OCI-LY1 (cell line): ENCODE measurements around the gene SAYSD1.

Experiments
- H2AFZ ChIP-seq: fragments of 200-600 bp; sonication (generic), shearing (Covaris generic); 2 replicates; pipeline ENCODE4 v1.6.0; 2014; ENCODE audit warnings: antibody characterized with exemption, mild to moderate bottlenecking, low read length
- H3F3A ChIP-seq: fragments of 200-600 bp; sonication (generic), shearing (Covaris generic); 2 replicates; pipeline ENCODE4 v1.6.0; 2014; ENCODE audit warnings: mild to moderate bottlenecking, antibody characterized with exemption, low read length, moderate library complexity; ENCODE audit not compliant: insufficient read depth
- H3K27ac ChIP-seq: fragments of 200-600 bp; sonication (generic); 2 replicates; pipeline ENCODE4 v1.5.1; 2014; ENCODE audit warnings: low read length, mixed run types, mild to moderate bottlenecking, low read depth; ENCODE audit not compliant: poor library complexity, severe bottlenecking
- H3K27me3 ChIP-seq: fragments of 200-600 bp; sonication (generic); 2 replicates; pipeline ENCODE4 v1.6.0; 2014; ENCODE audit warnings: antibody characterized with exemption, mild to moderate bottlenecking, low read length, moderate library complexity; ENCODE audit not compliant: insufficient read depth
- H3K36me3 ChIP-seq: fragments of 200-600 bp; sonication (generic); 2 replicates; pipeline ENCODE4 v1.6.1; 2014; ENCODE audit warnings: mild to moderate bottlenecking, antibody characterized with exemption, low read length, moderate library complexity, mixed read lengths; ENCODE audit not compliant: insufficient read depth
- H3K4me1 ChIP-seq: fragments of 200-600 bp; sonication (generic); 2 replicates; pipeline ENCODE4 v1.5.1; 2014; ENCODE audit warnings: mild to moderate bottlenecking, low read length, moderate library complexity; ENCODE audit not compliant: insufficient read depth, severe bottlenecking
- H3K4me2 ChIP-seq: fragments of 200-600 bp; sonication (generic), shearing (Covaris generic); 2 replicates; pipeline ENCODE4 v1.6.1; 2014; ENCODE audit warnings: low read length
- H3K4me3 ChIP-seq: fragments of 200-600 bp; sonication (generic); 2 replicates; pipeline ENCODE4 v1.5.1; 2014; ENCODE audit warnings: low read length, low read depth, mild to moderate bottlenecking, mixed read lengths; ENCODE audit not compliant: poor library complexity, severe bottlenecking
- H3K79me2 ChIP-seq: fragments of 200-600 bp; shearing (Covaris generic); 2 replicates; pipeline ENCODE4 v1.6.1; 2016; ENCODE audit warnings: mixed run types, low read length, mixed read lengths; ENCODE audit not compliant: insufficient read depth
- H3K9ac ChIP-seq: fragments of 200-600 bp; sonication (generic), shearing (Covaris generic); 2 replicates; pipeline ENCODE4 v1.6.1; 2014; ENCODE audit warnings: mild to moderate bottlenecking, low read length, mixed read lengths
- H3K9me2 ChIP-seq: fragments of 200-600 bp; sonication (generic), shearing (Covaris generic); 2 replicates; pipeline ENCODE4 v1.6.1; 2014; ENCODE audit warnings: low read depth, mild to moderate bottlenecking, low read length, mixed read lengths
- H3K9me3 ChIP-seq: fragments of 200-600 bp; shearing (Covaris generic); 2 replicates; pipeline ENCODE4 v1.6.1; 2014; ENCODE audit warnings: low read length, mixed read lengths
- H4K20me1 ChIP-seq: fragments of 200-600 bp; sonication (generic), shearing (Covaris generic); 2 replicates; pipeline ENCODE4 v1.6.0; 2016; ENCODE audit warnings: mild to moderate bottlenecking, low read length; ENCODE audit not compliant: insufficient read depth
- CTCF ChIP-seq: fragments of 200-600 bp; sonication (generic), shearing (Covaris generic); IDR thresholded peaks from 2 replicates; pipeline ENCODE4 v1.5.1; 2017; ENCODE audit warnings: mild to moderate bottlenecking, antibody characterized with exemption, low read length, moderate library complexity, mixed read lengths
- EZH2 ChIP-seq: fragments of 200-600 bp; sonication (generic), shearing (Covaris generic); IDR thresholded peaks from 2 replicates; pipeline ENCODE4 v1.8.0; 2017; ENCODE audit warnings: borderline replicate concordance, mixed run types, mild to moderate bottlenecking, antibody characterized with exemption, low read length, moderate library complexity, mixed read lengths

Gene SAYSD1

GRCh38 chr6:39114704-39115599, at the start of gene SAYSD1:
Gene SAYSD1, minus strand, starts transcription at chr6:39115186. Its CDS starts 97 bp downstream, at chr6:39115089.
- H3K27me3 ChIP-seq = no peaks in the 10 kb centered on the region
- peak within 1 kb of the TSS; percentile 76 for H3K9ac ChIP-seq
- peak within 1 kb of the TSS; percentile 48 for H2AFZ ChIP-seq
- H3K79me2 ChIP-seq = no peaks in the 10 kb centered on the region
- peak within 1 kb of the TSS; percentile 86 for H3K27ac ChIP-seq
- no peaks in the 10 kb centered on the region for H4K20me1 ChIP-seq
- H3K4me2 ChIP-seq = peak within 1 kb of the TSS; percentile 88
- H3K9me2 ChIP-seq = no peaks in the 10 kb centered on the region
- peaks cover 19% of the 10 kb centered on the region for H3K4me1 ChIP-seq
- H3K9me3 ChIP-seq = no peaks in the 10 kb centered on the region
- H3K4me3 ChIP-seq = peak within 1 kb of the TSS; percentile 73
- peaks cover 5% of the 10 kb centered on the region; the same call in 1 of the 2 replicates for H3K36me3 ChIP-seq
- H3F3A ChIP-seq = no peaks in the 10 kb centered on the region
- TF ChIP-seq CTCF (no peak), EZH2 (no peak)

- Histone ChIP-seq H3K9me3 (no peaks in the 10 kb centered on the region), H3K36me3 (no peaks in the 10 kb centered on the region), H3K9ac (no peak overlapping the region), H4K20me1 (no peaks in the 10 kb centered on the region), H3F3A (no peaks in the 10 kb centered on the region), H3K4me1 (no peaks in the 10 kb centered on the region), H3K4me3 (no peak overlapping the region), H3K4me2 (no peak overlapping the region), H3K79me2 (no peaks in the 10 kb centered on the region), H2AFZ (no peak overlapping the region), H3K27me3 (no peaks in the 10 kb centered on the region), H3K9me2 (no peaks in the 10 kb centered on the region), H3K27ac (no peak overlapping the region)
- TF ChIP-seq CTCF (no peak), EZH2 (no peak)
These were observed 42.5 kb upstream of the SAYSD1 start for GRCh38 chr6:39157511-39157910.

- H3K27ac ChIP-seq = no peak overlapping the region
- no peaks in the 10 kb centered on the region for H3K9me2 ChIP-seq
- no peaks in the 10 kb centered on the region for H3K36me3 ChIP-seq
- no peaks in the 10 kb centered on the region for H3F3A ChIP-seq
- H3K79me2 ChIP-seq = no peaks in the 10 kb centered on the region
- H3K27me3 ChIP-seq = no peaks in the 10 kb centered on the region
- no peak overlapping the region for H3K9ac ChIP-seq
- TF ChIP-seq CTCF (no peak), EZH2 (no peak)
- no peaks in the 10 kb centered on the region for H3K4me1 ChIP-seq
- H3K9me3 ChIP-seq = no peaks in the 10 kb centered on the region
- no peak overlapping the region for H3K4me2 ChIP-seq
- H3K4me3 ChIP-seq = no peak overlapping the region
- no peaks in the 10 kb centered on the region for H4K20me1 ChIP-seq
- H2AFZ ChIP-seq = no peak overlapping the region
These were observed 41.8 kb upstream of the SAYSD1 start for GRCh38 chr6:39156801-39157200.
